GM21526 (cell line): ENCODE data around the gene MICAL3.

ENCODE experiments used
- ATAC-seq: cut with Tn5 transposase; IDR thresholded peaks from one replicate; pipeline ENCODE4 v1.9.1; 2021; ENCODE audit warnings: moderate library complexity; ENCODE audit not compliant: unreplicated experiment, low FRiP score

The MICAL3 gene

GRCh38 chr22:17876306-17876831, 148.0 kb downstream of the MICAL3 start:
- ATAC-seq, result no peak

- ATAC-seq, result no peak
Observed at GRCh38 chr22:17875631-17876030, 148.7 kb downstream of the MICAL3 start.

GRCh38 chr22:17875156-17875555, 149.2 kb downstream of the MICAL3 start:
- ATAC-seq, result no peak

- ATAC-seq, result no peak
Observed at GRCh38 chr22:17874231-17874905, 150.0 kb downstream of the MICAL3 start.

- ATAC-seq, result no peak
Observed at GRCh38 chr22:17873804-17874203, 150.6 kb downstream of the MICAL3 start.

- no peak for ATAC-seq
Observed at GRCh38 chr22:17873116-17873515, 151.2 kb downstream of the MICAL3 start.

- no peak for ATAC-seq
Observed at GRCh38 chr22:17872471-17872870, 151.9 kb downstream of the MICAL3 start.

GRCh38 chr22:17871726-17872458, 152.5 kb downstream of the MICAL3 start:
- ATAC-seq, result no peak

GRCh38 chr22:17870407-17870806, 154.0 kb downstream of the MICAL3 start:
- no peak for ATAC-seq

GRCh38 chr22:17869285-17870096, 154.9 kb downstream of the MICAL3 start:
- ATAC-seq, result no peak

GRCh38 chr22:17868771-17869170, 155.6 kb downstream of the MICAL3 start:
- ATAC-seq, result no peak

- ATAC-seq, result no peak
Observed at GRCh38 chr22:17867160-17867785, 157.1 kb downstream of the MICAL3 start.

- no peak for ATAC-seq
Observed at GRCh38 chr22:17866621-17867020, 157.7 kb downstream of the MICAL3 start.

- ATAC-seq, result no peak
Observed at GRCh38 chr22:17866127-17866526, 158.2 kb downstream of the MICAL3 start.

GRCh38 chr22:17865183-17866055, 158.9 kb downstream of the MICAL3 start:
- ATAC-seq, result no peak

GRCh38 chr22:17864398-17865182, 159.8 kb downstream of the MICAL3 start:
- no peak for ATAC-seq

GRCh38 chr22:17862646-17863181, 161.6 kb downstream of the MICAL3 start:
- ATAC-seq, result no peak

- ATAC-seq, result no peak
Observed at GRCh38 chr22:17861909-17862308, 162.5 kb downstream of the MICAL3 start.
